BE2C (cell line): ENCODE measurements around the gene ZNF574.
A peak's percentile ranks its signal among the peaks of the same experiment; 100 is the strongest.

ENCODE experiments used
- DNase-seq: peaks from one replicate; pipeline ENCODE4 v3.0.0-alpha.2; 2020
- H3K27me3 ChIP-seq: fragments of 250-450 bp; sonication (Bioruptor Pico); 2 replicates; pipeline ENCODE4 v1.5.1; 2020; ENCODE audit warnings: mild to moderate bottlenecking
- H3K36me3 ChIP-seq: fragments of 250-450 bp; sonication (Bioruptor Pico); 2 replicates; pipeline ENCODE4 v1.5.1; 2020; ENCODE audit warnings: mild to moderate bottlenecking
- H3K4me1 ChIP-seq: fragments of 250-450 bp; sonication (Bioruptor Pico); 2 replicates; pipeline ENCODE4 v1.5.1; 2020
- H3K4me3 ChIP-seq: 2 replicates; pipeline ENCODE4 v1.5.1; 2011; ENCODE audit warnings: low read depth, low read length
- H3K9me3 ChIP-seq: fragments of 250-450 bp; sonication (Bioruptor Pico); 2 replicates; pipeline ENCODE4 v1.5.1; 2020
- TF ChIP-seq, protein P1 (sequence below): IDR thresholded peaks from 2 replicates; pipeline ENCODE4 v1.5.1; 2012; ENCODE audit warnings: mild to moderate bottlenecking, low read depth, low read length

Gene ZNF574

DNA sequence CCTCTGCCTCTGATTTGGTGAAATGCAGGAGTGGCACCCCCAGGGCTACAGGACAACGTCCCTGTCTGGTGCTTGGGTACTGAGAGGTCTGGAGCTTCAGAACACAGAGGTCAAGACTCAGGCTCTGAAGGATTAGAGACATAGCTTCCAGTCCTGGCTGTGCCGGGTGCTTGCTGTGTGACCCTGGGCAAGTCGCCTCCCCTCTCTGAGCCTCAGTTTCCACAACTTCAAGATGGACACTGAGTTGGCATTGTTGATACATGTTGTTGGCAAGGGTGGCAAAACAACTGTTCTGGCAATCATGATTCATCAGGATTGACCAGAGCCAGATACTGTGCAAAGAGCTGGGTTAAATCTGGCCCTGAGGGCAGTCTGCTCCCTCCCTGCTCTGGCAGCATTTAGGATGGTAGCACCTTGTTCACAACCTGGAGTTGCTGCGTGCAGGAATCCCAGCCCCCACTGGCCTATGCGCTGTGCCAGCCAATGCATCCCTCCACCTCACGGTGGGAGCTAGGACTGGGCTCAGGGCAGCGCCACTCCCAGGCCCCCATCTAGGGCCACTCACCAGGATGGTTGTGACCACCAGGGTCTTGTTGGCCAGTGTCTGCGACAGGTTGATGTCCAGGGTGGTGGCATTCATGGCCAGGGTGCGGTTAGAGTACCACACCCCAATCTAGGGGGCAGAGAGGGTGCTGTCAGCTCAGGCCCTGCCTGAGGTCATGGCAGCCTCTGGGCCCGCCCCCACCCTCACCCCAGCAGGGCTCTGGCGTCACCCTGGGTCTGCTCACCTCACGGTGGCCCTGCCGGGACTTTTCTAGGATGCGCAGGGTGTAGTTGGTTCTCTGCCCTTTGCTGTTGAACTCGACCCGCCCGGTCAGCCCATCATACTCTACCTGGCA, 22.7 kb upstream of the ZNF574 start:
- TF ChIP-seq, protein P1, sequence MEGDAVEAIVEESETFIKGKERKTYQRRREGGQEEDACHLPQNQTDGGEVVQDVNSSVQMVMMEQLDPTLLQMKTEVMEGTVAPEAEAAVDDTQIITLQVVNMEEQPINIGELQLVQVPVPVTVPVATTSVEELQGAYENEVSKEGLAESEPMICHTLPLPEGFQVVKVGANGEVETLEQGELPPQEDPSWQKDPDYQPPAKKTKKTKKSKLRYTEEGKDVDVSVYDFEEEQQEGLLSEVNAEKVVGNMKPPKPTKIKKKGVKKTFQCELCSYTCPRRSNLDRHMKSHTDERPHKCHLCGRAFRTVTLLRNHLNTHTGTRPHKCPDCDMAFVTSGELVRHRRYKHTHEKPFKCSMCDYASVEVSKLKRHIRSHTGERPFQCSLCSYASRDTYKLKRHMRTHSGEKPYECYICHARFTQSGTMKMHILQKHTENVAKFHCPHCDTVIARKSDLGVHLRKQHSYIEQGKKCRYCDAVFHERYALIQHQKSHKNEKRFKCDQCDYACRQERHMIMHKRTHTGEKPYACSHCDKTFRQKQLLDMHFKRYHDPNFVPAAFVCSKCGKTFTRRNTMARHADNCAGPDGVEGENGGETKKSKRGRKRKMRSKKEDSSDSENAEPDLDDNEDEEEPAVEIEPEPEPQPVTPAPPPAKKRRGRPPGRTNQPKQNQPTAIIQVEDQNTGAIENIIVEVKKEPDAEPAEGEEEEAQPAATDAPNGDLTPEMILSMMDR = no peak
- Histone ChIP-seq H3K4me3 (peak overlapping the region; percentile 15), H3K27me3 (no peaks in the 10 kb centered on the region), H3K36me3 (no peaks in the 10 kb centered on the region), H3K9me3 (no peaks in the 10 kb centered on the region), H3K4me1 (peaks cover 31% of the 10 kb centered on the region)
- peak; percentile 28 for DNase-seq

DNA sequence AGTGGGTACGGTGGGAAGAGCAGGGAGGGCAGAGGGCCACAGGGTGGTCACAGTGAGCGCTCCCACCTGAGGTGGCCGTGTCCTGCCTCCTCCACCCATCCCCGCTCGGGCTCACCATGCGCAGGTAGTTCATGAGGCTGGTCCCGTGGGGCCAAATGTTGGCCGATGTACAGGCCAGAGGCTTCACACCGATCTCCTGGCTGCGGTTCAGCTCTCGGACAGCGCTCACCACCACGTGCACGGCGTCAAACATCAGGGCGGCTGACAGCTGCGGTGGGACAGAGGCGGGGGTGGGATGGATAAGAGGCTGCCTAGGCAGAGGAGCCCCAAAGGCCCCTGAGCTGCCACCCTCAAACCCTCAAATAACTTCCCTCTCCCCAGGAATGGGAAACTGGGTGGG, 21.8 kb upstream of the ZNF574 start:
- TF ChIP-seq, protein P1 = no peak
- Histone ChIP-seq H3K4me1 (peaks cover 31% of the 10 kb centered on the region), H3K27me3 (no peaks in the 10 kb centered on the region), H3K9me3 (no peaks in the 10 kb centered on the region), H3K4me3 (no peak overlapping the region), H3K36me3 (no peaks in the 10 kb centered on the region)
- DNase-seq = no peak

DNA sequence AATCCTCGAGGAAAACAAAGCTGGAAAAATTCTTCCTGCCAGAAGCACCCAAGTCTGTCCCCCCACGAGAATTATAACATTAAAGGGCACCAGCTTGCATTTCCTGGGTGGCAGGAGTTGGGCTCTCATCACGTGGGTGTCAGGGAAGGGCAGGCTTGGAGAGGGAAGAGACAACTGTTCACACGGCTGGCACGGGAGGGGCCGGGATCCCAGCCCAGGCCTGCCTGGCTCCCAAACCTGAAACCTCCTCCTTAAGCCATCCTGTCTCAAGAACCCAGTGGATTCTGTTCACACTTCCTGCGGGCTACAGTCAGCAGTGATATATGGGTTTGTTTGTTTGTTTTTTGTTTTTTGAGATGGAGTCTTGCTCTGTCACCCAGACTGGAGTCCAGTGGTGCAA, 18.1 kb upstream of the ZNF574 start:
- Histone ChIP-seq H3K4me1 (peaks cover 14% of the 10 kb centered on the region), H3K27me3 (no peaks in the 10 kb centered on the region), H3K4me3 (no peak overlapping the region), H3K9me3 (no peaks in the 10 kb centered on the region), H3K36me3 (no peaks in the 10 kb centered on the region)
- DNase-seq = no peak
- TF ChIP-seq, protein P1 = no peak

DNA sequence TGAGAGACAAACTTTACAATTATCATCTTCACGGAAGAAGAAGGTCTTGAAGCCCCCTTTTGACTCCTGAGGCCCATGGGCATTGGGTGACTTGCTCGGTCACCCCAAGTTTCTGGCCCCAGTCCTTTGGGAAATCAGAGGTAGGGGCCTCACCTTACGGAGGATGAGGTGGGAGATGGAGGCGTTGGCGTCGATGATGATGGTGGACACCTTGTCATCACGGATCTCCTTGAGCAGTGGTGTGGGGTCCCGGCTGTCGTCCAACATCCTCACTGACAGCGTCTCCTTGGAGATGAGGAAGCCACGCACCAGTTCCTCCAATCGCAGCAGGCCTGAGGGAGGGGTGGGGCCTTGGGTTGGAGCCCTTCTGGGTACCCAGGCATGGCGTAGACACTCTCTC, 16.8 kb upstream of the ZNF574 start:
- TF ChIP-seq, protein P1 = no peak

DNA sequence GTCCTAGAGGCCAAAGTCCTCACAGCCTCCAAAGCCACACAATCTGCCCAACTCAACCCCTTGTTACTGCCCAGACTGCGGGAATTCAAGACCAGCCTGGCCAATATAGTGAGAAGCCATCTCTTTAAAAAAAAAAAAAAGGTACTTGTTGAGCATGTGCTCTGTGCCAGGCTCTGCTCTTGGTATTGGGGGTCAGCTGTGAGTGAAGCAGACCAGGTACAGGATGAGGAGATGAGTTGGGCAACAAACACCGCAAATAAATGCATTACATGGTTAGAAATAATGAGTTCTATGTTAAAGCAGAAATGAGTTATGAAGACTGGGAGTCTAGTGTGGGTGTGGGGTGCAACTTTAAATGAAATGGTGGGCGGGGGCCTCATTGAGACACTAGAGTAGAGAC, 15.8 kb upstream of the ZNF574 start:
- no peaks in the 10 kb centered on the region for H3K27me3 ChIP-seq
- no peaks in the 10 kb centered on the region for H3K9me3 ChIP-seq
- no peaks in the 10 kb centered on the region for H3K4me1 ChIP-seq
- DNase-seq = no peak
- H3K36me3 ChIP-seq = no peaks in the 10 kb centered on the region
- H3K4me3 ChIP-seq = no peak overlapping the region
- TF ChIP-seq, protein P1 = no peak

More for the DNA sequence above, 16.8 kb upstream of the ZNF574 start:
- Histone ChIP-seq H3K4me1 (peaks cover 3% of the 10 kb centered on the region), H3K27me3 (no peaks in the 10 kb centered on the region), H3K36me3 (no peaks in the 10 kb centered on the region), H3K9me3 (no peaks in the 10 kb centered on the region), H3K4me3 (no peak overlapping the region)
- DNase-seq = no peak

DNA sequence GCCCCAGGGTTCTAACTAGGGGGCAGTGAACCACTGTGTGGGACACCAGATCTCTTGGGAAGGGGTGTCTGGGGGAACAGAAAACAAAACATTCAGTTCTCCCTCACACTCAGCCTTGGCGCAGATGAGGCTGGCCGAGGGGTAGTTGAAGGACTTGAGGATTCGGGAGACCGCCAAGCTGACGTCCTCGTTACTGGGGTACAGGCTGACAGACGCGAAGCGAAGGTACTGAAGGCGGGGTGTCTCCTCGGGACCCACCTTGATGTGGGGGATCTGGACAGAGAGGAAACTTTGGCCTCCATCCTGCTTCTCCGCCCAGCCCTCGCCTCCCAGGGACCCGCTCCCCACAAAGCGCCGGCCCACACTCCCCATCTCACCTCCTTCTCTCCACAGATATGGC, 13.6 kb upstream of the ZNF574 start:
- Histone ChIP-seq H3K36me3 (no peaks in the 10 kb centered on the region), H3K4me3 (no peak overlapping the region), H3K4me1 (no peaks in the 10 kb centered on the region), H3K9me3 (no peaks in the 10 kb centered on the region), H3K27me3 (no peaks in the 10 kb centered on the region)
- no peak for DNase-seq
- TF ChIP-seq, protein P1 = no peak
